ENCODE results near the gene KCNE5.
"Not testable (repeated sequence)": the region's sequence is repeated elsewhere in the genome, so short reads cannot be mapped to it uniquely, and the experiment has no call there.

KCNE5 gene

GRCh38 chrX:109601486-109601885 lies 23.5 kb downstream of the KCNE5 start:
- H3K27ac ChIP-seq: no peak overlapping the region
- no peak for TF ChIP-seq ZFX (IDR thresholded peaks at IDR 0.05; ENCODE audit: borderline replicate concordance)
- TF ChIP-seq CTCF (IDR thresholded peaks at IDR 0.05): no peak

- H3K27ac ChIP-seq: no peak overlapping the region
- no peak for TF ChIP-seq CTCF (IDR thresholded peaks at IDR 0.05)
- TF ChIP-seq ZFX (IDR thresholded peaks at IDR 0.05; ENCODE audit: borderline replicate concordance): no peak
Observed at GRCh38 chrX:109600237-109600651, 24.7 kb downstream of the KCNE5 start.

GRCh38 chrX:109596015-109596414 lies 29.0 kb downstream of the KCNE5 start:
- H3K27ac ChIP-seq: no peak overlapping the region
- TF ChIP-seq CTCF (IDR thresholded peaks at IDR 0.05): no peak
- no peak for TF ChIP-seq ZFX (IDR thresholded peaks at IDR 0.05; ENCODE audit: borderline replicate concordance)

GRCh38 chrX:109590176-109590575 lies 34.8 kb downstream of the KCNE5 start:
- no peak for TF ChIP-seq CTCF (IDR thresholded peaks at IDR 0.05)
- TF ChIP-seq ZFX (IDR thresholded peaks at IDR 0.05; ENCODE audit: borderline replicate concordance): no peak
- no peak overlapping the region for H3K27ac ChIP-seq

- no peak overlapping the region for H3K27ac ChIP-seq
- TF ChIP-seq ZFX (IDR thresholded peaks at IDR 0.05; ENCODE audit: borderline replicate concordance): no peak
- TF ChIP-seq CTCF (IDR thresholded peaks at IDR 0.05): no peak
Observed at GRCh38 chrX:109585488-109585887, 39.5 kb downstream of the KCNE5 start.

- no peak overlapping the region for H3K27ac ChIP-seq
- TF ChIP-seq ZFX (IDR thresholded peaks at IDR 0.05; ENCODE audit: borderline replicate concordance) (no peak), CTCF (IDR thresholded peaks at IDR 0.05) (no peak)
Observed at GRCh38 chrX:109578916-109579315, 46.1 kb downstream of the KCNE5 start.

GRCh38 chrX:109577055-109577454 lies 47.9 kb downstream of the KCNE5 start:
- TF ChIP-seq CTCF (IDR thresholded peaks at IDR 0.05): no peak
- TF ChIP-seq ZFX (IDR thresholded peaks at IDR 0.05; ENCODE audit: borderline replicate concordance): no peak
- no peak overlapping the region for H3K27ac ChIP-seq

GRCh38 chrX:109576083-109576482 lies 48.9 kb downstream of the KCNE5 start:
- not testable (repeated sequence) for H3K27ac ChIP-seq

Measured in 22Rv1 (cell line).